GM20000 (cell line): ENCODE data around the gene PTPRZ1.

Source experiments
- DNase-seq: peaks from one replicate; pipeline ENCODE4 v3.0.0; 2012; ENCODE audit warnings: low spot score
- TF ChIP-seq, protein P1 (sequence below): IDR thresholded peaks from 2 replicates; pipeline ENCODE4 v1.5.1; 2012; ENCODE audit warnings: mild to moderate bottlenecking, control low read depth; ENCODE audit errors: extremely low read depth, missing control alignments

PTPRZ1 gene

DNA sequence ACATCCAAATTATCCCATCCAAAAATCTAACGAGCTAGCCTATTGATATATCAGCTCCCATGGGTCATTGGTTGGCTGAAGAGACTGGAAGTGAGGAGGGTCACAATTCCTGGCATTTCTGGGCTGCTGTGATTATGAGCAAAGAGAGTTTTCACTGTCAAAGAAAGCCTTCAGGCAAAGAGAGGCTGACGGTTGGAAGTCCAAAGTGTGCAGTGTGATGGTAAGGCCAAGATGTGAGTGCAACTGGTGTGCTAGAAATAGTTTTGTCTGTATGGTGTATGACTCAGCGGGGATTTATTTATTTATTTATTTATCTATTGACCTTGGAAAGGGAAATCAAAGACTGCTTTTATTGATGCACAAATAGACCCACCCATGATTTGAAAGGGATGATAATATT, 196.0 kb downstream of the PTPRZ1 start:
- no peak for DNase-seq
- TF ChIP-seq, protein P1, sequence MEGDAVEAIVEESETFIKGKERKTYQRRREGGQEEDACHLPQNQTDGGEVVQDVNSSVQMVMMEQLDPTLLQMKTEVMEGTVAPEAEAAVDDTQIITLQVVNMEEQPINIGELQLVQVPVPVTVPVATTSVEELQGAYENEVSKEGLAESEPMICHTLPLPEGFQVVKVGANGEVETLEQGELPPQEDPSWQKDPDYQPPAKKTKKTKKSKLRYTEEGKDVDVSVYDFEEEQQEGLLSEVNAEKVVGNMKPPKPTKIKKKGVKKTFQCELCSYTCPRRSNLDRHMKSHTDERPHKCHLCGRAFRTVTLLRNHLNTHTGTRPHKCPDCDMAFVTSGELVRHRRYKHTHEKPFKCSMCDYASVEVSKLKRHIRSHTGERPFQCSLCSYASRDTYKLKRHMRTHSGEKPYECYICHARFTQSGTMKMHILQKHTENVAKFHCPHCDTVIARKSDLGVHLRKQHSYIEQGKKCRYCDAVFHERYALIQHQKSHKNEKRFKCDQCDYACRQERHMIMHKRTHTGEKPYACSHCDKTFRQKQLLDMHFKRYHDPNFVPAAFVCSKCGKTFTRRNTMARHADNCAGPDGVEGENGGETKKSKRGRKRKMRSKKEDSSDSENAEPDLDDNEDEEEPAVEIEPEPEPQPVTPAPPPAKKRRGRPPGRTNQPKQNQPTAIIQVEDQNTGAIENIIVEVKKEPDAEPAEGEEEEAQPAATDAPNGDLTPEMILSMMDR: no peak

DNA sequence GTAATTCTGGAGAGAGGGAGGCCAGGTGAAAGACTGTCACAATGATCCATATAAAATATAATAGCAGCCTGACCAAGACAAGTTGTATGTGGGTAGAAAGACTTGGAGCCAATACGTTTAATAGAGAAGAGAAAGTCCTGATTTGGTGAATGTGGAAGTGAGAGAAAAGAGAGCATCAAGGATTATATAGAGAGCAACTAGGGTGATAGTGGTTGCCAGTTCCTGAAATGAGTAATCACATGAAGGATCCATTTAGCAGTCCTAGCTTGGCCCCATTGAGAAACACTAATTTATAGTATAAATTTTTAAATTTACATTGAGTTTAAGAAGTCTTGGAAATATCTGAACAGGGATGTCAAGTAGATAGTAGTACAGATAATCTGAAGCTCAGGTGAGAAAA, 197.1 kb downstream of the PTPRZ1 start:
- no peak for DNase-seq
- TF ChIP-seq, protein P1: no peak

DNA sequence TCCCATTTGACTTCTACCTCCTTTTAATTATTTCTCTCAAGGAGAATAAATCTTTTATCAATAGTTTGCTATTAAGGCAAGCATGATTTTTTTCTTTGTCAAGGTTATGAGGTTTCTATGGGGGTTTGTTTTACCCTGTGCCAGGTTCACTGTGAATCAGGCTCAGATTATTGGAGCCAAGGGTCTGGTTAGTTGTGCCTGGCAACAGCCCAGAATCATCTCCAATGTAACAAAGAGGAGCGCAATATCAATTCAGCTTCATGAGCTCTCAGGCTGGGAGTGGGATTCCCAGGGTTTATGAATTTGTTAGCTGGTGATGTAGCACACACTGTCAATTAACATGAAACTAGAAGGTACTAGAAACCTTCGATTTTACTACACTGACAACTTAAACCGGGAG, 197.9 kb downstream of the PTPRZ1 start:
- TF ChIP-seq, protein P1: no peak
- DNase-seq: no peak

DNA sequence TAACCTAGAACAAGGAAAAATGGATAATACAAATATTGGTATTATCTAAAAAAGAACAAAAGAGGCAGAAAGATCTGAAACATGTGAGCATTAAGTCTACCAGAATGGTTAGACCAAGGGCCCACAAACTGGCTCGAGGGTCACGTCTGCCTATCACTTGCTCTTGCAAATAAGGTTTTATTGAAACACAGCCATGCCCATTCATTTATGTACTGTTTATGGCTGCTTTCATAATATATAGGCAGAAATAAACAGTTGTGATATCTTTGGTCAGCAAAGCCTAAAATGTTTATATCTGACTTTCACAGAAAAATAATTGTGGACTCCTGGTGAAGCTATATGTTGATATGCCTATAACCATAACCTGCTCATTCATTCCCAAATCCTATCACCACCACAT, 199.3 kb downstream of the PTPRZ1 start:
- no peak for DNase-seq
- TF ChIP-seq, protein P1: no peak

DNA sequence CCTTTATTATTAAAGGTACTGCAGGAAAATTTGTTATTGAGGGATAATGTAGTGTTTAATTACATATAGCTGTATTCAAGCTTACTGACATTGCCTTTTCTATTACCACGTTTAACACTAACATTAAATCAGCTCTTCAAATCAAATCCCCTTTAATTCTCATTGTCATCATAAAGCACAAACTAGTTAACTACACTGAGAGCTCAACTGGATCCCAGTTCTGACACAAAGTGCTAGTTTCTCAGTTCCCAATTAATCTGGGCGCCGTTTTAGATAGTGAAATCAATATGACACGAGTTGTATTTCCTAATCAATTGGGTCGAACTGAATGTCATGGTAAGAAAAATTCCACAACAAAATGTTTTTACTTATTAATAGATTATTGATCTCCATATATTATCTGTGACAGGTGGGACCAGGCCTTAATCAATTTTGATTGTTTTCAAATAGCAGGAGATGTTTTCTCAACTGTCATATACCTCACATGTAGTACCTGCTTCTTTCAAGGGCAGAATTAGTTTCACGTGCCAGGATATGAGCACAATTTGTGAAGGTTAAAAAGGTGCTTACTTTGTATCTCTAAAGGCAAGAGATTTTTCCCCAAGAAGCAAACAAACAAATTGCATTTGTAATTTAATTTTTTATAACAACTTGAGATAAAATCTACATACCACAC, 200.1 kb downstream of the PTPRZ1 start:
- DNase-seq: no peak
- TF ChIP-seq, protein P1: no peak

DNA sequence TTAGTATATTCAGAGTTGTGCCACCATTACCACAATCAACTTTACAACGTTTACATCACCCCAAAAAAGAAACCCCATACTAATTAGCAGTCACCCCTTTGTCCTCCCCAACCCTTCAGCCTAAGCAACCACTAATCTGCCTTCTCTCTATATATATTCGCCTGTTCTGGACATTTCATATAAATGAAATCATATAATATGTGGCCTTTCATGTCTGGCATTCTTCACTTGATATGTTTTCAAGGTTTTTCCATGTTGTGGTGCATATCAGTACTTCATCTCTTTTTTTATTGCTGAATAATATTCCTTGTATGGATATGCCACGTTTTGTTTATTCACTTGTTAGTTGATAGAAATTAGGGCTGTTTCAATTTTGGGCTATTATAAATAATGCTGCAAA, 200.7 kb downstream of the PTPRZ1 start:
- DNase-seq: no peak
- TF ChIP-seq, protein P1: no peak

DNA sequence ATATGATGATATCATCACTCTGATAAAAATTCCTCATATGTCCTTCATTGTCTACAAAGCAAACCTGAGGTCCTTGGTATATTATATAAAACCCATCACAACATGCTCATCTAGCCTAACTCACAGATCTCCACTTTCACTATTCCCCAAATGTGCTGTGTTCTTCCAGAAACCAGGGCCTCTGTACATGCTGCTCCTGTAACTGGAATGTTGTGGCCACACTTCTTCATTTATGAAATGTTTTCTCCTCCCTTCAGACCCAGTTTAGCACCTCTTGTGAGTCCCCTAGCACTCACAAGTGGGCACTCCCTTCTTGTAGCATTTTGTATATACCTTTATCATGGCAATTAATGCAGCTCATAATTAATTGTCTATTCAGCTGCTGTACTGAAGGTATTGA, 209.2 kb downstream of the PTPRZ1 start:
- TF ChIP-seq, protein P1: no peak
- DNase-seq: no peak
